Prostate gland (tissue), 2 donors: ENCODE results near the gene CFAP43.

Experiments
- CTCF ChIP-seq, 4 experiments: fragments of 200-600 bp in 2 of 4; fragments of 450-650 bp in 2 of 4; sonication (generic) in 2 of 4; IDR thresholded peaks; 1 replicate in 3 of 4; 2 replicates in 1 of 4; pipeline ENCODE4 v1.5.1; 2016 to 2019; ENCODE audit warnings: antibody characterized with exemption in 4 of 4, mild to moderate bottlenecking in 2 of 4, moderate library complexity in 2 of 4
- POLR2A ChIP-seq: fragments of 450-650 bp; IDR thresholded peaks from one replicate; pipeline ENCODE4 v1.6.1; 2016; ENCODE audit warnings: antibody characterized with exemption, mild to moderate bottlenecking

DNA sequence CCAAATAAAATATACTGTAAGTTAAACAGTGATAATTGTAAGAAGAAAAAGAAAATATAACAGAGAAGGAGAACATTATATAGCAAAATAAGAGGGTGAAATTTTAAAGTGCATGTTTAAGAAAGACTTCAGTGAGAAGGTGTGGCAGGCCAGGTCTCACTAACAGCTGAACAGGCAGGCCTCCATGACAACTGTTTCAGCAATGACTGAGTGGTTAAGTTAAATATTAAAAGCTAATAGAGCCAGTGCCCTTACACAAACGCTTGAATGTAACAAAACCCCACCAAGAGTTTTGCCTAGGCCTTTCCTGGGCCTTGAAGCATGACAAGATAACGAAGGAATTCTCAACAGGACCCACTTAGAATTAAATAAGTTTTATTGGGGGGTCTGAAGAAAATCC lies 32.6 kb downstream of the CFAP43 start:
- TF ChIP-seq CTCF (IDR thresholded peaks at IDR 0.05) = no peak
- no peak for TF ChIP-seq POLR2A
